Mucosa of descending colon (tissue), 3 donors: ENCODE measurements around the gene CELF4. TPM values are rescaled to one million over a fixed set of nuclear protein-coding genes. Genes with fewer than 3 reads are reported as not detected.

ENCODE experiments used
- ATAC-seq: fragments of 200-7000 bp; cut with Tn5 transposase; one replicate; pipeline ENCODE4 v1.9.1; 2020; ENCODE audit warnings: mild to moderate bottlenecking, moderate library complexity
- DNase-seq, 3 donors: peaks; one replicate each; pipeline ENCODE4 v3.0.0-alpha.2; 2020
- H3K36me3 ChIP-seq: fragments of 200-600 bp; one replicate; pipeline ENCODE4 v1.8.0; 2021; ENCODE audit warnings: low read depth, mild to moderate bottlenecking
- H3K4me1 ChIP-seq: fragments of 200-600 bp; one replicate; pipeline ENCODE4 v1.8.0; 2021; ENCODE audit warnings: low read depth, mild to moderate bottlenecking
- H3K4me3 ChIP-seq: fragments of 200-600 bp; one replicate; pipeline ENCODE4 v1.8.0; 2021; ENCODE audit warnings: mild to moderate bottlenecking
- H3K9me3 ChIP-seq: fragments of 200-600 bp; one replicate; pipeline ENCODE4 v1.8.0; 2021; ENCODE audit warnings: mild to moderate bottlenecking
- CTCF ChIP-seq: fragments of 200-600 bp; IDR thresholded peaks from one replicate; pipeline ENCODE4 v1.8.0; 2022; ENCODE audit warnings: antibody characterized with exemption, mild to moderate bottlenecking
- intact Hi-C, 2 donors: fragments of 100-400 bp; cut with DNase I in 1 of 2; cut with micrococcal nuclease in 1 of 2; formaldehyde crosslinking; loops; one replicate each; pipeline versions ENCODE4 v1.11.0 to v1.11.1; 2022; cut with DNase I, micrococcal nuclease
- total RNA-seq, 3 donors: library from RNA; stranded (reverse); fragmentation: NEBNext Ultra II Directional in 2 of 3; extraction: Animal tissue kit (Norgen Biotek cat#: 25700) in 2 of 3; gene quantifications; one replicate each; pipeline versions ENCODE4 v1.2.1 to v1.2.4, GENCODE V29; 2021 to 2023
- donor health status: DM: no; HTN: no; CAD: no; lungs with moderate emphysema.
- donor health status: DM: no; HTN: no; CAD: no.
- donor health status: DM: no; HTN: yes; CAD: no.

CELF4 gene
- total RNA-seq, 3 donors from 2014 or later, result 0.32 to 4.4 (median 0.72) TPM

GRCh38 chr18:37396971-37397720 is 168.5 kb downstream of the CELF4 start:
- H3K9me3 ChIP-seq, result no peaks in the 10 kb centered on the region
- ATAC-seq (no peak), DNase-seq (no peak)
- no peaks in the 10 kb centered on the region for H3K4me1 ChIP-seq
- TF ChIP-seq CTCF, result no peak
- no peak overlapping the region for H3K4me3 ChIP-seq
- H3K36me3 ChIP-seq, result no peaks in the 10 kb centered on the region
- intact Hi-C loops, result no loop called here

GRCh38 chr18:37395631-37396030 is 170.0 kb downstream of the CELF4 start:
- intact Hi-C loops, result no loop called here
- TF ChIP-seq CTCF, result no peak
- no peak for DNase-seq

GRCh38 chr18:37395138-37395537 is 170.5 kb downstream of the CELF4 start:
- TF ChIP-seq CTCF, result no peak
- Histone ChIP-seq H3K36me3 (no peaks in the 10 kb centered on the region), H3K9me3 (no peaks in the 10 kb centered on the region), H3K4me3 (no peak overlapping the region), H3K4me1 (no peaks in the 10 kb centered on the region)
- intact Hi-C loops, result no loop called here
- DNase-seq (no peak), ATAC-seq (no peak)

More at GRCh38 chr18:37395631-37396030, 170.0 kb downstream of the CELF4 start:
- Histone ChIP-seq H3K4me1 (no peaks in the 10 kb centered on the region), H3K36me3 (no peaks in the 10 kb centered on the region), H3K9me3 (no peaks in the 10 kb centered on the region), H3K4me3 (no peak overlapping the region)
- no peak for ATAC-seq

GRCh38 chr18:37394610-37394965 is 171.0 kb downstream of the CELF4 start:
- peaks cover 5% of the 10 kb centered on the region for H3K9me3 ChIP-seq
- no peak for TF ChIP-seq CTCF
- ATAC-seq, result no peak
- intact Hi-C loops, result no loop called here
- no peaks in the 10 kb centered on the region for H3K36me3 ChIP-seq
- H3K4me1 ChIP-seq, result no peaks in the 10 kb centered on the region
- DNase-seq, result no peak
- no peak overlapping the region for H3K4me3 ChIP-seq

GRCh38 chr18:37393945-37394609 is 171.5 kb downstream of the CELF4 start:
- no peak overlapping the region for H3K4me3 ChIP-seq
- intact Hi-C loops, result no loop called here
- H3K36me3 ChIP-seq, result no peaks in the 10 kb centered on the region
- H3K4me1 ChIP-seq, result no peaks in the 10 kb centered on the region
- TF ChIP-seq CTCF, result no peak
- DNase-seq (peak; percentile 39 to 66 (median 66)), ATAC-seq (peak; percentile 57)
- peaks cover 9% of the 10 kb centered on the region for H3K9me3 ChIP-seq
